ENCODE measurements around the gene PARN. TPM values are rescaled to one million over a fixed set of nuclear protein-coding genes. Genes with fewer than 3 reads are reported as not detected.

Gene PARN
- total and polyA plus RNA-seq, 12 donors, result 11.7 to 121 (median 35.6) TPM

DNA sequence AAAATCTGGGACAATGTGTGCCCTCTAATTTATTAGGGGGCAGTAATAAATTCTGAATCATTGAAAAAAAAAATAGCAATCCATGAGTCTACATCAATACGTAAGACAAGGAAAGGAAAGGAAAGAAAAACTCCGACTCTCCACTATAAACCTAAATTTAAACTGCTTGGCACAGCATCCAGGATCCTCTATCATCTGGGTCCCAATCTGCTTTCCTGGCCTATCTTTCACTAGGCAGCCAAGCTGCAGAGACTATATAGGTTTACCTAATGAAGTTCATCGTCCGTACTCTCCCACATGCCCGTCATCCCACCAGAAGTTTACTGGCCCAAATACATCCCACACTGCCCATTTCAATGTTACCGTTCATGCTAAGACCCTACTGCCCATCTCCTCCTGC lies 179.2 kb downstream of the PARN start:
- Histone ChIP-seq H3K4me1 (replicated peaks in 1 of 2) (no peaks in the 10 kb centered on the region), H3K27me3 (no peaks in the 10 kb centered on the region), H3K27ac (no peak overlapping the region), H3K4me3 (no peak overlapping the region), H3K9me3 (replicated peaks in 1 of 3) (no peaks in the 10 kb centered on the region), H3K36me3 (replicated peaks in 1 of 2) (no peaks in the 10 kb centered on the region)
- 86 to 94% (median 89%) methylated on average over 6 of the region's 6 CpGs for WGBS, 4 donors
- DNase-seq, result no peak
- intact Hi-C loops (cut with DNase I), result no loop called here
- TF ChIP-seq POLR2A (IDR thresholded peaks at IDR 0.05), result no peak
- TF ChIP-seq, protein P1, sequence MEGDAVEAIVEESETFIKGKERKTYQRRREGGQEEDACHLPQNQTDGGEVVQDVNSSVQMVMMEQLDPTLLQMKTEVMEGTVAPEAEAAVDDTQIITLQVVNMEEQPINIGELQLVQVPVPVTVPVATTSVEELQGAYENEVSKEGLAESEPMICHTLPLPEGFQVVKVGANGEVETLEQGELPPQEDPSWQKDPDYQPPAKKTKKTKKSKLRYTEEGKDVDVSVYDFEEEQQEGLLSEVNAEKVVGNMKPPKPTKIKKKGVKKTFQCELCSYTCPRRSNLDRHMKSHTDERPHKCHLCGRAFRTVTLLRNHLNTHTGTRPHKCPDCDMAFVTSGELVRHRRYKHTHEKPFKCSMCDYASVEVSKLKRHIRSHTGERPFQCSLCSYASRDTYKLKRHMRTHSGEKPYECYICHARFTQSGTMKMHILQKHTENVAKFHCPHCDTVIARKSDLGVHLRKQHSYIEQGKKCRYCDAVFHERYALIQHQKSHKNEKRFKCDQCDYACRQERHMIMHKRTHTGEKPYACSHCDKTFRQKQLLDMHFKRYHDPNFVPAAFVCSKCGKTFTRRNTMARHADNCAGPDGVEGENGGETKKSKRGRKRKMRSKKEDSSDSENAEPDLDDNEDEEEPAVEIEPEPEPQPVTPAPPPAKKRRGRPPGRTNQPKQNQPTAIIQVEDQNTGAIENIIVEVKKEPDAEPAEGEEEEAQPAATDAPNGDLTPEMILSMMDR (IDR thresholded peaks at IDR 0.05), result no peak

DNA sequence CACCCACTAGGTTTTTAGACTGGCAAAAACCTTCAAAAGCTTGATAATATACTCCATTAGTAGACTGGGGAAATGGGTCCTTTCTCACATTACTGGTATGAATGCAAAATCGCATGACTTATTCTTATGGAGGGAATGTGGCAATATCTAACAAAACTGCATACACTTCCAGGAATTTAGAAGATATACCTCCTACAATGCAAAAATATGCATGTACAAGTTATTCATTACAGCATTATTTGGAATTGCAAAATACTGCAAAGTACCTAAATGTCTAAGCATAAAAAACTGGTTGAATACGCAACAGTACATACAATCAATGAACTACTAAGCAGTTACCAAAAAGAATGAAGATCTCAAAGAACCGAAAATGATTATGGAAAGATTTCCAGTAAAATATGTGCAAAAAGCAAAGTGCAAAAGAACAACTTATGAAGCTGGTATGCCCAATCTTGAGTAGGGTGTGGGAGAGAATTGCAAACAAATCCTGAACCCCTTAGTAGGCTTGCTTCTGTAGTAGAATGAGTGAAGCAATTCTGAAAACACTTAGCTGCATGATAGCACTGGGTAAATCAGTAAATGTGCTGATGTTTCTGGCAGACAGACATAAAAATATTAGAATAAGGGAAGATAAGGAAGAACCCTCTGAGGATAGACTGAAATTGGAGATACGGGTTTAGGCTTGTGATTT lies 180.1 kb downstream of the PARN start:
- Histone ChIP-seq H3K4me3 (no peak overlapping the region), H3K27me3 (no peaks in the 10 kb centered on the region), H3K27ac (no peak overlapping the region), H3K9me3 (replicated peaks in 1 of 3) (no peaks in the 10 kb centered on the region), H3K4me1 (replicated peaks in 1 of 2) (peaks cover 0 to 5% of the 10 kb centered on the region in 2 donors), H3K36me3 (replicated peaks in 1 of 2) (no peaks in the 10 kb centered on the region)
- TF ChIP-seq POLR2A (IDR thresholded peaks at IDR 0.05), result no peak
- TF ChIP-seq, protein P1 (IDR thresholded peaks at IDR 0.05), result no peak
- DNase-seq, result no peak
- WGBS, 4 donors, result 86 to 90% (median 87%) methylated on average over 4 of the region's 4 CpGs
- intact Hi-C loops (cut with DNase I), result no loop called here

DNA sequence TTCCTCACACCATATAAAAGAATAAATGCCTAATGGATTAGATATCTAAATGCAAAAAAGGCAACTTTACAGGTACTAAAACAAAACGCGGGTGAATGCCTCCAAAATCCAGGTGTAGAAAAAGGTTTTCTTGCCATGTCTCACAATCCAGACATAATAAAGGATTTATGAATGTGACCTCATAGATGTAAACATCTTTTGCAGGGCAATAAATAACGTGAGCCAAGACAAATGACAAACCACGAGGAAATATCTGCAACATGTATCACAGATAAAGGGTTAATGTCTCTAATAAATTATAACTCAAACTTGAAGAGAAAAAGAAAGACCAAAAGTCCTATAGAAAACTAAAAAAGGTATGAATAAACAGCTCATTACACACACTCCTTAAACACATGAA lies 180.7 kb downstream of the PARN start:
- Histone ChIP-seq H3K4me1 (replicated peaks in 1 of 2) (peaks cover 0 to 5% of the 10 kb centered on the region in 2 donors), H3K9me3 (replicated peaks in 1 of 3) (no peaks in the 10 kb centered on the region), H3K4me3 (no peak overlapping the region), H3K36me3 (replicated peaks in 1 of 2) (no peaks in the 10 kb centered on the region), H3K27me3 (no peaks in the 10 kb centered on the region), H3K27ac (no peak overlapping the region)
- no peak for DNase-seq
- no peak for TF ChIP-seq POLR2A (IDR thresholded peaks at IDR 0.05)
- TF ChIP-seq, protein P1 (IDR thresholded peaks at IDR 0.05), result no peak
- 78 to 84% (median 84%) methylated on average over 4 of the region's 4 CpGs for whole genome bisulfite sequencing, 4 donors
- intact Hi-C loops (cut with DNase I), result no loop called here

DNA sequence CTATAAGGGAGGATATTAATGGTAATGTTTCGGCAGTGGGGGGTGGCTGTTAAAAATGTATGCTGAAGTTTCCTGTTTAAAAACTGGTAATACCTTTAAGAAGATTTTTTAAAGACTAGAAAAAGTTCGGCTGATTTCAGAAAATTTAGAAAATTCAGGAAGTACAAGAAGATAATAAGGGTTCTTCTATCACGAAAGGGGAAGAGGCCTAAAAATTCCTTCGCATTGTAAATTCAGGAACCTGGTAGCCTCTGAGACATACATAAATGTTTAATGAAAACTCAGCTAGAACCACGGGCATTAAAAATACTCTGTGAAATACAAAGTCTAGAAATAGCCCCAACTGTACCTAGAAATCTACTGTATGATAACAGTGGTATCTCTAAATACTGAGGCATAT lies 181.2 kb downstream of the PARN start:
- H3K9me3 ChIP-seq (replicated peaks in 1 of 3), result no peaks in the 10 kb centered on the region
- H3K4me1 ChIP-seq (replicated peaks in 1 of 2), result peaks cover 0 to 5% of the 10 kb centered on the region in 2 donors
- H3K4me3 ChIP-seq, result no peak overlapping the region
- intact Hi-C loops (cut with DNase I), result no loop called here
- 80 to 90% (median 85%) methylated on average over 5 of the region's 5 CpGs for WGBS, 4 donors
- TF ChIP-seq, protein P1 (IDR thresholded peaks at IDR 0.05), result no peak
- TF ChIP-seq POLR2A (IDR thresholded peaks at IDR 0.05), result no peak
- no peak for DNase-seq
- H3K27ac ChIP-seq, result no peak overlapping the region
- no peaks in the 10 kb centered on the region for H3K36me3 ChIP-seq (replicated peaks in 1 of 2)
- H3K27me3 ChIP-seq, result no peaks in the 10 kb centered on the region

Data from adrenal gland (tissue), 12 donors.